ENCODE measurements around the gene MAP3K8.

DNA sequence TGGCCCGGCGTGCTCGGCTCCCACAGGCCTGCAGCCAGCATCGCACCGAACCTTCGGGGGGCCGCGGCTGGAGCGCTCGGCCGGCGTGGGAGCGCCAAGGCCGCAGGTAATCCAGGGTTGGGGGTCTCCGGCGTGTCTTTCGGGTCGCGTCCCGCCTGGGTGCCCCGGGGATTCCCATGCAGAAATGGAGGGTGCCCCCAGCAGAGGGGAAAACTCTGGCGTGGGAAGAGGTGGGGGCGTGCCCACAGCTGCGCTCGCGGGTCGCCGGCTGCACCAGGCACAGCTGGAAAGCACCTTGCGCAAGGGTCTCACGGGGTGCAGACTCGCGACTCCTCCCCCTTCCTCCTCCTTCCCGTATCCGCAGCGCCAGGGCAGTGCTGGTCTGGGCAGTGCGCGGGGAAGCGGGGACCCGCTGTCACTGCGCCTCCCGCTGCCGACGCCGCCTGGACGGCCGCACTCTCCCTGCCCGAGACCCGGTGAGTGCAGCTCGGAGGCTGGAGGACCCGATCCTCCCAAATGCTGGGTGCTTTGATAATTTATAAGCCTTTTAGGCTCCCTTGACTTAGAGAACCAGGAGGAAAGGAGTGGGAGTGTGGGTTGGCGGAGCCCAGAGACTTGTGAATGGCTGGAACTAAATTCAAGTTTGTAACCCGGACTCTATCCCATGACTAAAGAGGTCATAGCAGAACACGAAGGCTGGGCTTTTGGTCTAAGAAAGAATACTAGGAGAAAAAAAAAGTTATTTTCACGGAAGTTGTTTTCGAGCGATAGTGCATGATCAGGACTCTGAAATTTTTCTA lies 489 bp downstream of the MAP3K8 start:
- TF ChIP-seq, protein P1, sequence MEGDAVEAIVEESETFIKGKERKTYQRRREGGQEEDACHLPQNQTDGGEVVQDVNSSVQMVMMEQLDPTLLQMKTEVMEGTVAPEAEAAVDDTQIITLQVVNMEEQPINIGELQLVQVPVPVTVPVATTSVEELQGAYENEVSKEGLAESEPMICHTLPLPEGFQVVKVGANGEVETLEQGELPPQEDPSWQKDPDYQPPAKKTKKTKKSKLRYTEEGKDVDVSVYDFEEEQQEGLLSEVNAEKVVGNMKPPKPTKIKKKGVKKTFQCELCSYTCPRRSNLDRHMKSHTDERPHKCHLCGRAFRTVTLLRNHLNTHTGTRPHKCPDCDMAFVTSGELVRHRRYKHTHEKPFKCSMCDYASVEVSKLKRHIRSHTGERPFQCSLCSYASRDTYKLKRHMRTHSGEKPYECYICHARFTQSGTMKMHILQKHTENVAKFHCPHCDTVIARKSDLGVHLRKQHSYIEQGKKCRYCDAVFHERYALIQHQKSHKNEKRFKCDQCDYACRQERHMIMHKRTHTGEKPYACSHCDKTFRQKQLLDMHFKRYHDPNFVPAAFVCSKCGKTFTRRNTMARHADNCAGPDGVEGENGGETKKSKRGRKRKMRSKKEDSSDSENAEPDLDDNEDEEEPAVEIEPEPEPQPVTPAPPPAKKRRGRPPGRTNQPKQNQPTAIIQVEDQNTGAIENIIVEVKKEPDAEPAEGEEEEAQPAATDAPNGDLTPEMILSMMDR (IDR thresholded peaks at IDR 0.05; ENCODE audit: low read depth, low read length) = no peak
- no peak for TF ChIP-seq EZH2phosphoT487 (IDR thresholded peaks at IDR 0.05; ENCODE audit: low read depth)

Data from OCI-LY3 (cell line).